ENCODE measurements around the gene NFX1.

GRCh38 chr9:33364127-33364526 lies 73.8 kb downstream of the NFX1 start:
- TF ChIP-seq CTCF (IDR thresholded peaks at IDR 0.05), result no peak
- TF ChIP-seq POLR2AphosphoS5 (IDR thresholded peaks at IDR 0.05), result no peak

All from breast epithelium (tissue), 3 donors.